Heart left ventricle (tissue), 13 donors: Measurements from ENCODE around the gene ERBB4.

ENCODE experiments used
- CTCF ChIP-seq, 12 donors: fragments of 200-600 bp; sonication (generic) in 4 of 12; IDR thresholded peaks; one replicate each; pipeline versions ENCODE4 v1.5.0 to v1.8.0; 2018 to 2022; ENCODE audit warnings: antibody characterized with exemption in 12 of 12, mild to moderate bottlenecking in 5 of 12
- POLR2A ChIP-seq, 2 donors: fragments of 450-650 bp; IDR thresholded peaks; one replicate each; pipeline ENCODE4 v1.6.1; 2017; ENCODE audit warnings: antibody characterized with exemption in 2 of 2, mild to moderate bottlenecking in 2 of 2, moderate library complexity in 2 of 2
- donor health status: ischemic (EF 13 %, LVEDD 7.1; RV severe dilation, severe dysfunction).
- donor health status: DM: no; HTN: yes; CAD: no.
- donor health status: DM: no; HTN: no; CAD: no.
- donor health status: ischemic (EF 25% LVEDD 6.9; RV normal size, moderate dysfunction).
- donor health status: ischemic (EF 25% LVEDD 5.7; RV mildly dilated, moderate dysfunction).
- donor health status: ischemic (EF 35%, LVEDD 5.7; RV mildly dilated, moderate dysfunction).
- donor health status: nonischemic (EF 11% LVEDD 7.7; RV severe dilation, severe dysfunction).
- donor health status: DM: yes; HTN: yes; CAD: no.
- donor health status: PGD.
- donor health status: ischemic (EF 29% LVEDD 5.4; RV normal size, mild dysfunction).
- donor health status: nonischemic (EF 23%, LVEDD 6.1; RV moderate dilation, normal function).

- TF ChIP-seq CTCF (IDR thresholded peaks at IDR 0.05) (no peak), POLR2A (IDR thresholded peaks at IDR 0.05) (no peak)
Observed at GRCh38 chr2:211487733-211488132, 1050.9 kb downstream of the ERBB4 start.
